Measurements from ENCODE around the gene GTF2H3.

- TF ChIP-seq CTCF (IDR thresholded peaks at IDR 0.05; ENCODE audit: low read depth, low read length) (no peak), POLR2A (IDR thresholded peaks at IDR 0.05; ENCODE audit: extremely low read depth, insufficient read length) (no peak)
Observed at GRCh38 chr12:123696207-123696606, 62.6 kb downstream of the GTF2H3 start.

All from NB4 (cell line).